Middle frontal gyrus (tissue), 1 donor: ENCODE results near the gene PITRM1.
"Not testable (repeated sequence)": the region's sequence is repeated elsewhere in the genome, so short reads cannot be mapped to it uniquely, and the experiment has no call there.

Experiments used
- DNase-seq: peaks from one replicate; pipeline ENCODE4 v3.0.0-alpha.2; 2015; ENCODE audit warnings: low spot score; ENCODE audit errors: extremely low spot score

Gene PITRM1, protein sequence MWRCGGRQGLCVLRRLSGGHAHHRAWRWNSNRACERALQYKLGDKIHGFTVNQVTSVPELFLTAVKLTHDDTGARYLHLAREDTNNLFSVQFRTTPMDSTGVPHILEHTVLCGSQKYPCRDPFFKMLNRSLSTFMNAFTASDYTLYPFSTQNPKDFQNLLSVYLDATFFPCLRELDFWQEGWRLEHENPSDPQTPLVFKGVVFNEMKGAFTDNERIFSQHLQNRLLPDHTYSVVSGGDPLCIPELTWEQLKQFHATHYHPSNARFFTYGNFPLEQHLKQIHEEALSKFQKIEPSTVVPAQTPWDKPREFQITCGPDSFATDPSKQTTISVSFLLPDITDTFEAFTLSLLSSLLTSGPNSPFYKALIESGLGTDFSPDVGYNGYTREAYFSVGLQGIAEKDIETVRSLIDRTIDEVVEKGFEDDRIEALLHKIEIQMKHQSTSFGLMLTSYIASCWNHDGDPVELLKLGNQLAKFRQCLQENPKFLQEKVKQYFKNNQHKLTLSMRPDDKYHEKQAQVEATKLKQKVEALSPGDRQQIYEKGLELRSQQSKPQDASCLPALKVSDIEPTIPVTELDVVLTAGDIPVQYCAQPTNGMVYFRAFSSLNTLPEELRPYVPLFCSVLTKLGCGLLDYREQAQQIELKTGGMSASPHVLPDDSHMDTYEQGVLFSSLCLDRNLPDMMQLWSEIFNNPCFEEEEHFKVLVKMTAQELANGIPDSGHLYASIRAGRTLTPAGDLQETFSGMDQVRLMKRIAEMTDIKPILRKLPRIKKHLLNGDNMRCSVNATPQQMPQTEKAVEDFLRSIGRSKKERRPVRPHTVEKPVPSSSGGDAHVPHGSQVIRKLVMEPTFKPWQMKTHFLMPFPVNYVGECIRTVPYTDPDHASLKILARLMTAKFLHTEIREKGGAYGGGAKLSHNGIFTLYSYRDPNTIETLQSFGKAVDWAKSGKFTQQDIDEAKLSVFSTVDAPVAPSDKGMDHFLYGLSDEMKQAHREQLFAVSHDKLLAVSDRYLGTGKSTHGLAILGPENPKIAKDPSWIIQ

GRCh38 chr10:3172446-3173170, at the start of gene PITRM1:
TSS of gene PITRM1 (minus strand) at chr10:3172782. CDS start at chr10:3172772, 10 bp downstream.
- peak; percentile 93 for DNase-seq

DNA sequence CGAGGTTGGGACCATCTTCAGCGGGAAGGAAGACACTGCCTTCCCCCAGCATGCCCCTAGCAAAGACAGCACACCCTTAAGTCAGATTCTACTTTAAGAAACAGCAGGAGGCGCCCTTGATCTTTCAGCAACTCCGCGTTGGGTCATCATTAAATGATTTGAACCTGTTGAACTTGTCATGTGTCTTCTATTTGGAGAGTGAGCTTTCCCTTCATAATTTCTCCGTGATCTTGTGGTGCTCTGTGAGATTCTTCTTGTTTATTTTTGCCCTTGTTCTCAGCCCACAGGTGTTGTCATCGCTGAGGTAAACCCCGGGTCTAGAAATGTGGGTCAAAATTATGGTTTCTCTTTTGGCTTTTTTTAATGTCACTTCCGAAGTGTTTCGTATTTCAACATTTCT, 49.5 kb upstream of the PITRM1 start:
- no peak for DNase-seq

DNA sequence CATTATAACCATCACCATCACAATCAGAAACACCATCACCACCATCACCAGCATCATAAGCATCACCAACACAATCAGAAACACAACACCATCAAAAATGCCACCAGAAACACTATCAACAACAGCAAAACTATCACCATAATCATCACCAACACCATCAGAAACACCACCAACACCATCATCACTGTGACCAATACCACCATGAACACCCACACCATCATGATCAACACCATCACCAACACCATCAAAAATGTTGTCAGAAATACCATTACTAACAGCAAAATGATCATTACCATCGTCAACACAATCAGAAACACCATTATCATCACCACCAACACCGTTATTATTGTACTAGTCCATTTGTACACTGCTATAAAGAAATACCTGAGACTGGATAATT, 49.0 kb upstream of the PITRM1 start:
- not testable (repeated sequence) for DNase-seq

GRCh38 chr10:3220853-3221252, 48.3 kb upstream of the PITRM1 start:
- DNase-seq, result no peak

DNA sequence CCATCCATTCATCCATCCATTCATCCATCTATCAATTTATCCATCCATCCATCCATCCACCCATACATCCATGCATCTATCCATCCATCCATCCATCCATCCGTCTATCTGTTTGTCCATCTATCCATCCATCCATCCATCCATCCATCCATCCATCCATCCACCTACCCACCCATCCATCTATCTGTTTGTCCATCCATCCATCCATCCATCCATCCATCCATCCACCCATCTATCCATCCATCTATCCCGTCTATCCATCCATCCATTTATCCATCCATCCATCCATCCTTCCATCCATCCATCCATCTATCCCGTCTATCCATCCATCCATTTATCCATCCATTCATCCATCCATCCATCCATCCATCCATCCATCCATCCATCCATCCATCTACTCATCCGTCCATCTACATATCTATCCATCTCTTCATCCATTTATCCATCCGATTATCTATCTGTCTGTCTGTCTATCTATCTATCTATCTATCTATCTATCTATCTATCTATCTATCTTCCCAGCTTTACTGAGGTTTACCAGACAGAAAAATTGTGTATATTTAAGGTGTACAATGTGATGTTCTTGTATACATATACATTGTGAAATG, 46.5 kb upstream of the PITRM1 start:
- not testable (repeated sequence) for DNase-seq

- DNase-seq, result no peak
These were observed 45.3 kb upstream of the PITRM1 start for GRCh38 chr10:3217853-3218252.

- no peak for DNase-seq
These were observed 44.7 kb upstream of the PITRM1 start for GRCh38 chr10:3217301-3217700.

- DNase-seq, result no peak
These were observed 42.7 kb upstream of the PITRM1 start for GRCh38 chr10:3215153-3215775.

DNA sequence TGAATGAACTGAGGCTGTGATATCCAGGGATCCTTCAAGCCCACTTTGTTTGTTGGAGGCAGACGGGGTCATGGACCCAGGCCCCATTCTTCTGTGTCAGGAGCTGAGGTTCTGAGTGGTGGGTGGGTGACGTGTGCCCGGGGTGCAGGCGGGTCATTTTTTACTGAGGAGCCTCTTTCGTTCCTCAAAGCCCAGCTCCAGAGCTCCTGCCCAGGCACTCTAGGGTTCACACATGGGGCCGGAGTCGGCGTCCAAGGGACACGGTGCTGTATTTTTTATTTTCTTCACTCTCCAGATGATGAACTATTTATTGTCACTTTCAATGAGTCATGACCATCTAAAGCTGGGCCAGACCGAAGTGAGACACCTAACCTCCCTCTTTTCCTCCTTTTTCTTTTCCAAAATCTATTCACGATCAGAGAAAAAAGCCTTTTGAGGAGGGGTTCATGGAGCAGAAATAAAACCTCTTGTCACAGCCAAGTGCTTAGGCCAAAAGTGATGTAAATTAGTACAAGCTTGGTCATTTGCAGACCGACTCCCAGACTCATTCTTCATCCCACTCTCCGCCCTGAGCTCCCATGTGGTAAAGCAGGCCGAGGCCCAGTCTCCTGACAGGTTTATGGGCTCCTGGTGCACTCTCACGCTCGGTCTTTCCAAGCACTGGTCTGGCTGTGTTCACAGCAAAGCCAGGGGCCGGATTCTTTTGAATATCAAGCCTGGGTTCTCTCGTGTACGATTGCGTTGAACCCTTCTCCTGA, 41.4 kb upstream of the PITRM1 start:
- no peak for DNase-seq

DNA sequence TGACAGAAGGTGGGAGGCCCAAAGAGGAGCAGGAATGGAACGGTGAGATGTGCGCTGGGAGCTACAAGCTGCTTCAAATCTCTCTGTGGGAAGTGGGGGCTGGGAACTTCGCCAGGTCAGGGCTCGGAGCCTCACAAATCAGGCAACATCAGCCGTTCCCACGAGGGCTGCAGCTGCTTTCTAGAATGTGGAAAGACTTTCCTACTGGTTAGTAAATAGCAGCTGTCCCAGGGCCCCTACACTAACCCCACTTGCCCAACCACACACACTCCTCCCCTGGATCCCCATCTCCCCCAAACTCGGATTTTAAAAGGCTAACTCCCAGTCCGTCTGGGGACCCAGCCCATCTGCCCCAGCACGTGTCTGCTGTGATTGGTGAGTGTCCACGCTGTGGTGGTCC, 40.6 kb upstream of the PITRM1 start:
- DNase-seq, result no peak

DNA sequence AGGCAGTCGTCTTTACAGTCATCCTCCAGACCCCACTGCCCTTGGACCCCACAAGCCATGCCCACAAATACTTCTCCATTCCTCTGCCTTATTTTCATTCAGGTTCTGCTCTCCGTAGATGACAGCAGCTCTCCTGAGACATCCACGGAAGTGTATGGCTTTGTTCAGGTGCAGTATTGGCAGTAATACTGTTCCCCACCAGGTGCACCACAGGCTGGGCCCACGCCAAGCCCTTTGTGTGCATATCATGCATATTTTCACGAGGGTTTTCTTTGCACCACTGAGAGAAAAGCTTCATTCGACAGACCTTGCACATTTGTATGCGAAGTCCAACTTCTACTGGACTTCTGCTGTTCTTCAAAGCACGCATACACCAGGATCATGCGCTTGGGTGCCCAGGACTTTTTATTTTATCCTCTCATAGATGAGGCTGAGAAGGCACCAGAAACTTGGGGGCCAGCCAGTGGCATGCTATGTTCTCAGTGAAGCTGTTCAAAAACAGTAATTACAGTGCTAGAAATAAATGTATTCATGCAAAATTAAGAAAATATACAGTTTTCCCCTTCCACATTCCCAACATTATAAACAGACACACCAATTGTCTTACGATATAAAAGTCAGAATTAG, 37.8 kb upstream of the PITRM1 start:
- DNase-seq, result no peak

- DNase-seq, result no peak
These were observed 36.2 kb upstream of the PITRM1 start for GRCh38 chr10:3208481-3209406.

DNA sequence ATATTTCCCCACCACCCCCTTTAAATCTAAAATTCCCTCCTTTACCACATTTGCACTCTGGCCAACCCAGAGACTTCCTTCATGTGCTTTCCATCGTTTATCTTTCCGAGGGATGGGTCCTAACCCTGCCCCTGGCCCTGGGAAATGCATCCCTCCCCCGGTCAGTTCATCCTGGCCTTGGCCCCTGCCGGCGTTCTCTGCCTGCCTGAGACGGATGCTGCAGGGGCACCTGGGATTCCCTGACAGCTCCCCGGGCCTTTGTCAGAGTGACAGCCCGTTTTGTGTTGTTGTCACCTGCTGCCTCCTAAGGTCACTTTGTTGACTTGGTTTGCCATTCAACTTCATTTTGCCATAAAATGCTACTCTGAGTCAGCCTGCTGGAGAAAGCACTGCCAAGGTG, 34.8 kb upstream of the PITRM1 start:
- DNase-seq, result no peak

GRCh38 chr10:3206511-3207157, 34.1 kb upstream of the PITRM1 start:
- DNase-seq, result no peak

DNA sequence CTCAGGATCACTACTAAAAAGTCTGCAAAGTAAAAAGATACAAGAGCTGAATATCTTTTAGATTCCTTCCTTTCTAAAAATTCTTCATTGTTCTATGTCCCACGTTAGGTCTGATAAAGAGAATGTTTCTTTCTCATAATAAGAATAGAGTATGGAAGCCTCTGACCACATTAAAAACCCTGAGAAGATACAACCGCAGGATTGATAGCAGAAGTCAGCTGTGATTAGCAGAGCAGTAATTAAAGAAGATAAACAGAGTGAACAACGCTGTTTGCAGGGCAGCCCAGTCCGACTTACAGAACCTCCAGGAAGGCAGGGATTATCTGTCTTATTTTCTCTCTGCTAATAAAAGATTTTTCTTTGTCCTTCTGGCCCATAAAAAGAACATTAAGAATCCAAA, 31.4 kb upstream of the PITRM1 start:
- DNase-seq, result no peak

GRCh38 chr10:3203016-3203811, 30.6 kb upstream of the PITRM1 start:
- DNase-seq, result no peak

- DNase-seq, result no peak
These were observed 29.2 kb upstream of the PITRM1 start for GRCh38 chr10:3201796-3202195.
